Measurements from ENCODE around the gene BLM. TPM values are rescaled to one million over a fixed set of nuclear protein-coding genes. Genes with fewer than 3 reads are reported as not detected.

BLM gene
- polyA plus RNA-seq, 1 donor (not counting 4 experiments of a cell fraction or from before 2014, with no cell fraction given), result 4.4 TPM

DNA sequence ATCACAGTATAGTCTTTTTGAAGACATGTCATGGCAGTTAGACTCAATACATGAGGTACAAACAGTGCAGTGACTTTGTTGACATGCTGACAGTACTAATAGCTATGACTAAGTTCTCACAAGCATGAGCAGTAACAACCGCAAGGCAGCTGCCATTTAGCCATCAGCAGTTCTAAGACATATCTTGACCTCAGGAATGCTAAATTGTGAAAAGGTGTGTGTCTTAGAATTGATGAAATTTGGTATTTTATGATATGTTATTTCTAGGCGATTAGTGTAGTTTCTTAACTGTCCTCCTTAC lies 90.6 kb downstream of the BLM start:
- no peaks in the 10 kb centered on the region for H3K4me1 ChIP-seq (ENCODE audit: control insufficient read depth, extremely low read depth, insufficient read depth, low read length)
- no peaks in the 10 kb centered on the region for H3K27me3 ChIP-seq (ENCODE audit: control insufficient read depth, extremely low read depth, insufficient read depth, low read length)
- H3K36me3 ChIP-seq (ENCODE audit: control insufficient read depth in 2 of 2, extremely low read depth in 1 of 2, insufficient read depth in 2 of 2, low read length in 2 of 2), result peaks cover 2 to 3% of the 10 kb centered on the region in 2 experiments
- H3K4me2 ChIP-seq (ENCODE audit: control insufficient read depth, extremely low read depth, insufficient read depth, low read depth, low read length), result no peak overlapping the region
- no peaks in the 10 kb centered on the region for H4K20me1 ChIP-seq (ENCODE audit: control insufficient read depth, extremely low read depth, insufficient read depth, low read length)
- no peak for DNase-seq (ENCODE audit: low read depth, low spot score)
- H3K79me2 ChIP-seq (ENCODE audit: control insufficient read depth, insufficient read depth, low read length), result no peaks in the 10 kb centered on the region
- no peak overlapping the region for H3K27ac ChIP-seq (ENCODE audit: control insufficient read depth, insufficient read depth, low read length)
- H3K9ac ChIP-seq (ENCODE audit: control insufficient read depth, extremely low read depth, insufficient read depth, low read length), result no peak overlapping the region
- FAIRE-seq, result no peak
- H2AFZ ChIP-seq (ENCODE audit: control insufficient read depth, low read length), result no peak overlapping the region
- no peaks in the 10 kb centered on the region for H3K9me1 ChIP-seq (ENCODE audit: control insufficient read depth, extremely low read depth, insufficient read depth, low read length)
- TF ChIP-seq EZH2 (IDR thresholded peaks at IDR 0.05; ENCODE audit: low read length), result no peak
- TF ChIP-seq, protein P1, sequence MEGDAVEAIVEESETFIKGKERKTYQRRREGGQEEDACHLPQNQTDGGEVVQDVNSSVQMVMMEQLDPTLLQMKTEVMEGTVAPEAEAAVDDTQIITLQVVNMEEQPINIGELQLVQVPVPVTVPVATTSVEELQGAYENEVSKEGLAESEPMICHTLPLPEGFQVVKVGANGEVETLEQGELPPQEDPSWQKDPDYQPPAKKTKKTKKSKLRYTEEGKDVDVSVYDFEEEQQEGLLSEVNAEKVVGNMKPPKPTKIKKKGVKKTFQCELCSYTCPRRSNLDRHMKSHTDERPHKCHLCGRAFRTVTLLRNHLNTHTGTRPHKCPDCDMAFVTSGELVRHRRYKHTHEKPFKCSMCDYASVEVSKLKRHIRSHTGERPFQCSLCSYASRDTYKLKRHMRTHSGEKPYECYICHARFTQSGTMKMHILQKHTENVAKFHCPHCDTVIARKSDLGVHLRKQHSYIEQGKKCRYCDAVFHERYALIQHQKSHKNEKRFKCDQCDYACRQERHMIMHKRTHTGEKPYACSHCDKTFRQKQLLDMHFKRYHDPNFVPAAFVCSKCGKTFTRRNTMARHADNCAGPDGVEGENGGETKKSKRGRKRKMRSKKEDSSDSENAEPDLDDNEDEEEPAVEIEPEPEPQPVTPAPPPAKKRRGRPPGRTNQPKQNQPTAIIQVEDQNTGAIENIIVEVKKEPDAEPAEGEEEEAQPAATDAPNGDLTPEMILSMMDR (optimal IDR thresholded peaks at IDR 0.05 in 1 of 3, IDR thresholded peaks at IDR 0.05 in 1 of 3, conservative IDR thresholded peaks at IDR 0.05 in 1 of 3; ENCODE audit: extremely low read depth in 1 of 3, insufficient read depth in 2 of 3, low read length in 3 of 3), result no peak
- dilution Hi-C loops (cut with MboI; ENCODE audit: extremely low pct_ligation_motif_present, low sequenced_read_pairs), result no loop called here
- no peak overlapping the region for H3K4me3 ChIP-seq (ENCODE audit: control insufficient read depth in 2 of 3, extremely low read depth in 1 of 3, insufficient read depth in 2 of 3, low read depth in 1 of 3, low read length in 3 of 3)
- no peaks in the 10 kb centered on the region for H3K9me3 ChIP-seq (ENCODE audit: control insufficient read depth, low read depth, low read length)

DNA sequence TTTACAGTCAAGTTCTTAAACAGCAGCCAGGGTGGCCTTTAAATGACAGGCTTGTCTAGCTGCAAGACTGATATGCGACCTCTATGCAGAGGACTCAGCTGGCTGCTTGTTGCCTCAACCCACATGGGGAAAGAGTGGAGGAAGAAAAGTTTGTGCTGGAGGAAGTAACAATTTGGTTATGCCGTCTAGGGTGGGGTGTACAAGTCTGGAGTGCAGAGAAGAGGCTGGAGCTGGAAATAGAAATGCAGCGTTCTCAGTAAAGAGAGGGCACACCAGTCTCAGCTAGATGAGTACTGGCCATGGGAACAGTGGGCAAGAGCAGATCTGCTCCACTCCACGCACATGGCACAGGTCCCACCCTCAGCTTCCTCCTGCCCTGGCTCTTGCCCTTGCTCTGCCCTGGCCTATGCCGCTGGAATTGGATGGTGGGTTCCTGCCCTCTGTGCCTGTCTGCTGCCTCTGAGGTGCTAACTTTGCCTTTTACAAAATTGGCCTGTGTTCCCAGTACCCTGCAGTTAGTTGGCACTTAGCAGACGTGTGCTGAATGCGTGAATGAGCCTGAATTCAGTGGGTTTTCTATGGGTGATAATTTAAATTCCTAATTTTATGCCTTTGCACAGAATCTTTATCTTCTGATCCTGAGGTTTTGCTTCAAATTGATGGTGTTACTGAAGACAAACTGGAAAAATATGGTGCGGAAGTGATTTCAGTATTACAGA lies 91.5 kb downstream of the BLM start:
- TF ChIP-seq, protein P1 (optimal IDR thresholded peaks at IDR 0.05 in 1 of 3, IDR thresholded peaks at IDR 0.05 in 1 of 3, conservative IDR thresholded peaks at IDR 0.05 in 1 of 3; ENCODE audit: extremely low read depth in 1 of 3, insufficient read depth in 2 of 3, low read length in 3 of 3), result no peak
- TF ChIP-seq EZH2 (IDR thresholded peaks at IDR 0.05; ENCODE audit: low read length), result no peak
- H2AFZ ChIP-seq (ENCODE audit: control insufficient read depth, low read length), result no peak overlapping the region
- H3K36me3 ChIP-seq (ENCODE audit: control insufficient read depth in 2 of 2, extremely low read depth in 1 of 2, insufficient read depth in 2 of 2, low read length in 2 of 2), result peaks cover 2 to 3% of the 10 kb centered on the region in 2 experiments
- FAIRE-seq (no peak), DNase-seq (ENCODE audit: low read depth, low spot score) (no peak)
- H3K4me2 ChIP-seq (ENCODE audit: control insufficient read depth, extremely low read depth, insufficient read depth, low read depth, low read length), result no peak overlapping the region
- no peak overlapping the region for H3K4me3 ChIP-seq (ENCODE audit: control insufficient read depth in 2 of 3, extremely low read depth in 1 of 3, insufficient read depth in 2 of 3, low read depth in 1 of 3, low read length in 3 of 3)
- H3K9ac ChIP-seq (ENCODE audit: control insufficient read depth, extremely low read depth, insufficient read depth, low read length), result no peak overlapping the region
- no peaks in the 10 kb centered on the region for H3K4me1 ChIP-seq (ENCODE audit: control insufficient read depth, extremely low read depth, insufficient read depth, low read length)
- no peaks in the 10 kb centered on the region for H4K20me1 ChIP-seq (ENCODE audit: control insufficient read depth, extremely low read depth, insufficient read depth, low read length)
- dilution Hi-C loops (cut with MboI; ENCODE audit: extremely low pct_ligation_motif_present, low sequenced_read_pairs), result no loop called here
- no peak overlapping the region for H3K27ac ChIP-seq (ENCODE audit: control insufficient read depth, insufficient read depth, low read length)
- H3K9me3 ChIP-seq (ENCODE audit: control insufficient read depth, low read depth, low read length), result no peaks in the 10 kb centered on the region
- no peaks in the 10 kb centered on the region for H3K79me2 ChIP-seq (ENCODE audit: control insufficient read depth, insufficient read depth, low read length)
- no peaks in the 10 kb centered on the region for H3K9me1 ChIP-seq (ENCODE audit: control insufficient read depth, extremely low read depth, insufficient read depth, low read length)
- H3K27me3 ChIP-seq (ENCODE audit: control insufficient read depth, extremely low read depth, insufficient read depth, low read length), result no peaks in the 10 kb centered on the region

Data from keratinocyte (primary cell).